ENCODE measurements around the gene PPP3CA.

The PPP3CA gene

GRCh38 chr4:101162990-101163380, 184.3 kb downstream of the PPP3CA start:
- Histone ChIP-seq H3K27ac (ENCODE audit: low read depth, low read length) (no peak overlapping the region), H2AK5ac (ENCODE audit: low read length) (no peak overlapping the region), H4K91ac (ENCODE audit: low read depth, low read length) (no peak overlapping the region), H3K23ac (ENCODE audit: low read length) (no peak overlapping the region), H3K14ac (ENCODE audit: low read length) (no peak overlapping the region), H3K36me3 (ENCODE audit: control insufficient read depth in 1 of 2, insufficient read depth in 2 of 2, low read length in 2 of 2) (no peaks in the 10 kb centered on the region), H3K9me3 (ENCODE audit: insufficient read depth, low read depth, low read length) (no peaks in the 10 kb centered on the region), H3K18ac (ENCODE audit: low read length) (no peak overlapping the region), H3K4me1 (ENCODE audit: control insufficient read depth in 1 of 2, insufficient read depth in 2 of 2, low read length in 2 of 2) (peaks cover 4 to 5% of the 10 kb centered on the region in 2 experiments), H3K79me1 (ENCODE audit: low read length) (no peaks in the 10 kb centered on the region), H3K4me3 (ENCODE audit: low read depth, low read length) (no peak overlapping the region), H3K4ac (ENCODE audit: low read depth, low read length) (no peak overlapping the region), H2BK120ac (ENCODE audit: insufficient read depth, low read length, poor library complexity) (no peak overlapping the region), H2BK12ac (ENCODE audit: low read length) (no peak overlapping the region), H4K8ac (ENCODE audit: low read depth, low read length) (no peak overlapping the region), H3K9ac (ENCODE audit: low read length) (no peak overlapping the region), H3K79me2 (ENCODE audit: control insufficient read depth, insufficient read depth, low read length, poor library complexity) (no peaks in the 10 kb centered on the region), H3K27me3 (ENCODE audit: insufficient read depth, low read length) (no peaks in the 10 kb centered on the region), H2BK5ac (ENCODE audit: low read depth, low read length, poor library complexity) (no peak overlapping the region), H2AFZ (ENCODE audit: insufficient read depth, low read length, poor library complexity) (no peak overlapping the region), H4K12ac (ENCODE audit: low read depth, low read length) (no peak overlapping the region), H3K4me2 (ENCODE audit: low read length) (no peak overlapping the region)
- DNase-seq: no peak
- no CpG with 5 or more reads among the region's 1 CpG for WGBS (ENCODE audit: extremely low coverage, insufficient coverage, insufficient read length)

- Histone ChIP-seq H2AFZ (ENCODE audit: insufficient read depth, low read length, poor library complexity) (no peak overlapping the region), H4K8ac (ENCODE audit: low read depth, low read length) (no peak overlapping the region), H3K4me2 (ENCODE audit: low read length) (no peak overlapping the region), H2BK12ac (ENCODE audit: low read length) (no peak overlapping the region), H3K9me3 (ENCODE audit: insufficient read depth, low read depth, low read length) (no peaks in the 10 kb centered on the region), H3K79me2 (ENCODE audit: control insufficient read depth, insufficient read depth, low read length, poor library complexity) (no peaks in the 10 kb centered on the region), H2BK5ac (ENCODE audit: low read depth, low read length, poor library complexity) (no peak overlapping the region), H2AK5ac (ENCODE audit: low read length) (no peak overlapping the region), H3K14ac (ENCODE audit: low read length) (no peak overlapping the region), H3K36me3 (ENCODE audit: control insufficient read depth in 1 of 2, insufficient read depth in 2 of 2, low read length in 2 of 2) (no peaks in the 10 kb centered on the region), H4K12ac (ENCODE audit: low read depth, low read length) (no peak overlapping the region), H3K79me1 (ENCODE audit: low read length) (no peaks in the 10 kb centered on the region), H2BK120ac (ENCODE audit: insufficient read depth, low read length, poor library complexity) (no peak overlapping the region), H3K27me3 (ENCODE audit: insufficient read depth, low read length) (no peaks in the 10 kb centered on the region), H3K18ac (ENCODE audit: low read length) (no peak overlapping the region), H3K4me3 (ENCODE audit: low read depth, low read length) (no peak overlapping the region), H3K4me1 (ENCODE audit: control insufficient read depth in 1 of 2, insufficient read depth in 2 of 2, low read length in 2 of 2) (peaks cover 4 to 6% of the 10 kb centered on the region in 2 experiments), H3K23ac (ENCODE audit: low read length) (no peak overlapping the region), H3K4ac (ENCODE audit: low read depth, low read length) (no peak overlapping the region), H3K9ac (ENCODE audit: low read length) (no peak overlapping the region), H3K27ac (ENCODE audit: low read depth, low read length) (no peak overlapping the region), H4K91ac (ENCODE audit: low read depth, low read length) (no peak overlapping the region)
- no peak for DNase-seq
- WGBS (ENCODE audit: extremely low coverage, insufficient coverage, insufficient read length): no CpG with 5 or more reads among the region's 5 CpGs
These were observed 186.3 kb downstream of the PPP3CA start for GRCh38 chr4:101160792-101161592.

GRCh38 chr4:101158507-101158906, 188.8 kb downstream of the PPP3CA start:
- Histone ChIP-seq H3K4ac (ENCODE audit: low read depth, low read length) (no peak overlapping the region), H3K9ac (ENCODE audit: low read length) (no peak overlapping the region), H4K12ac (ENCODE audit: low read depth, low read length) (no peak overlapping the region), H4K91ac (ENCODE audit: low read depth, low read length) (no peak overlapping the region), H3K27me3 (ENCODE audit: insufficient read depth, low read length) (no peaks in the 10 kb centered on the region), H3K27ac (ENCODE audit: low read depth, low read length) (no peak overlapping the region), H3K4me2 (ENCODE audit: low read length) (no peak overlapping the region), H2AFZ (ENCODE audit: insufficient read depth, low read length, poor library complexity) (no peak overlapping the region), H2BK120ac (ENCODE audit: insufficient read depth, low read length, poor library complexity) (no peak overlapping the region), H3K36me3 (ENCODE audit: control insufficient read depth in 1 of 2, insufficient read depth in 2 of 2, low read length in 2 of 2) (no peaks in the 10 kb centered on the region), H4K8ac (ENCODE audit: low read depth, low read length) (no peak overlapping the region), H3K4me1 (ENCODE audit: control insufficient read depth in 1 of 2, insufficient read depth in 2 of 2, low read length in 2 of 2) (peaks cover 4 to 8% of the 10 kb centered on the region in 2 experiments), H2BK12ac (ENCODE audit: low read length) (no peak overlapping the region), H3K18ac (ENCODE audit: low read length) (no peak overlapping the region), H2AK5ac (ENCODE audit: low read length) (no peak overlapping the region), H3K79me2 (ENCODE audit: control insufficient read depth, insufficient read depth, low read length, poor library complexity) (no peaks in the 10 kb centered on the region), H2BK5ac (ENCODE audit: low read depth, low read length, poor library complexity) (no peak overlapping the region), H3K79me1 (ENCODE audit: low read length) (no peaks in the 10 kb centered on the region), H3K23ac (ENCODE audit: low read length) (no peak overlapping the region), H3K14ac (ENCODE audit: low read length) (no peak overlapping the region), H3K4me3 (ENCODE audit: low read depth, low read length) (no peak overlapping the region), H3K9me3 (ENCODE audit: insufficient read depth, low read depth, low read length) (no peaks in the 10 kb centered on the region)
- DNase-seq: no peak
- no CpG with 5 or more reads among the region's 3 CpGs for WGBS (ENCODE audit: extremely low coverage, insufficient coverage, insufficient read length)

GRCh38 chr4:101158134-101158482, 189.2 kb downstream of the PPP3CA start:
- peaks cover 4 to 8% of the 10 kb centered on the region in 2 experiments for H3K4me1 ChIP-seq (ENCODE audit: control insufficient read depth in 1 of 2, insufficient read depth in 2 of 2, low read length in 2 of 2)
- no peak overlapping the region for H3K4me3 ChIP-seq (ENCODE audit: low read depth, low read length)
- H4K91ac ChIP-seq (ENCODE audit: low read depth, low read length): no peak overlapping the region
- no peak overlapping the region for H3K4me2 ChIP-seq (ENCODE audit: low read length)
- H2BK5ac ChIP-seq (ENCODE audit: low read depth, low read length, poor library complexity): no peak overlapping the region
- no peak overlapping the region for H3K27ac ChIP-seq (ENCODE audit: low read depth, low read length)
- no peak overlapping the region for H3K23ac ChIP-seq (ENCODE audit: low read length)
- H3K79me2 ChIP-seq (ENCODE audit: control insufficient read depth, insufficient read depth, low read length, poor library complexity): no peaks in the 10 kb centered on the region
- WGBS (ENCODE audit: extremely low coverage, insufficient coverage, insufficient read length): no CpG with 5 or more reads among the region's 3 CpGs
- H3K9ac ChIP-seq (ENCODE audit: low read length): no peak overlapping the region
- no peak overlapping the region for H2AFZ ChIP-seq (ENCODE audit: insufficient read depth, low read length, poor library complexity)
- no peak overlapping the region for H3K4ac ChIP-seq (ENCODE audit: low read depth, low read length)
- no peak overlapping the region for H2BK120ac ChIP-seq (ENCODE audit: insufficient read depth, low read length, poor library complexity)
- H3K36me3 ChIP-seq (ENCODE audit: control insufficient read depth in 1 of 2, insufficient read depth in 2 of 2, low read length in 2 of 2): no peaks in the 10 kb centered on the region
- H4K8ac ChIP-seq (ENCODE audit: low read depth, low read length): no peak overlapping the region
- DNase-seq: no peak
- H3K79me1 ChIP-seq (ENCODE audit: low read length): no peaks in the 10 kb centered on the region
- H3K9me3 ChIP-seq (ENCODE audit: insufficient read depth, low read depth, low read length): no peaks in the 10 kb centered on the region
- H3K27me3 ChIP-seq (ENCODE audit: insufficient read depth, low read length): no peaks in the 10 kb centered on the region
- no peak overlapping the region for H2BK12ac ChIP-seq (ENCODE audit: low read length)
- H3K14ac ChIP-seq (ENCODE audit: low read length): no peak overlapping the region
- H2AK5ac ChIP-seq (ENCODE audit: low read length): no peak overlapping the region
- H4K12ac ChIP-seq (ENCODE audit: low read depth, low read length): no peak overlapping the region
- no peak overlapping the region for H3K18ac ChIP-seq (ENCODE audit: low read length)
